GM10248 (cell line): ENCODE results near the gene XPNPEP1.
A peak's percentile ranks its signal among the peaks of the same experiment; 100 is the strongest.

ENCODE experiments used
- CTCF ChIA-PET: fragments of 300-600 bp; sonication (Branson Sonifier 250); formaldehyde crosslinking; extraction: SDS; loops from one replicate; lab custom pipeline; 2021; ENCODE audit warnings: antibody characterized with exemption; lab: Yijun Ruan, JAX
- POLR2A ChIA-PET: fragments of 350-650 bp; sonication (Branson Sonifier 250); formaldehyde crosslinking; extraction: SDS; loops from one replicate; lab custom pipeline; 2020; ENCODE audit warnings: antibody characterized with exemption; lab: Yijun Ruan, JAX
- DNase-seq: peaks from one replicate; pipeline ENCODE4 v3.0.0; 2012; ENCODE audit errors: extremely low spot score
- CTCF ChIP-seq: IDR thresholded peaks from 2 replicates; pipeline ENCODE4 v1.5.1; 2012; ENCODE audit warnings: mild to moderate bottlenecking, low read depth; ENCODE audit errors: extremely low read depth, missing control alignments, control extremely low read depth

XPNPEP1 gene

GRCh38 chr10:109853921-109854320, 69.4 kb downstream of the XPNPEP1 start:
- DNase-seq: no peak
- ChIA-PET POLR2A (no interaction called here), CTCF (interaction anchor here (0.9 to 2.0 kb wide), 4 partner anchors 9 to 30 kb away, joined by 3 to 8 read pairs (median 4); no protein-coding TSS in a partner anchor)
- TF ChIP-seq CTCF: no peak

GRCh38 chr10:109852475-109853037, 70.8 kb downstream of the XPNPEP1 start:
- ChIA-PET POLR2A (no interaction called here), CTCF (interaction anchor here (0.7 to 2.0 kb wide), 11 partner anchors 9 to 45 kb away, joined by 3 to 11 read pairs (median 5); no protein-coding TSS in a partner anchor)
- peak; percentile 75 for DNase-seq
- TF ChIP-seq CTCF: peak; percentile 96

GRCh38 chr10:109851616-109852474, 71.5 kb downstream of the XPNPEP1 start:
- no peak for TF ChIP-seq CTCF
- ChIA-PET CTCF (interaction anchor here (0.7 to 2.0 kb wide), 10 partner anchors 8 to 78 kb away, joined by 3 to 11 read pairs (median 5); no protein-coding TSS in a partner anchor), POLR2A (no interaction called here)
- no peak for DNase-seq

- ChIA-PET CTCF (no interaction called here), POLR2A (no interaction called here)
- no peak for DNase-seq
- TF ChIP-seq CTCF: no peak
Observed at GRCh38 chr10:109846832-109847231, 76.5 kb downstream of the XPNPEP1 start.

- no peak for DNase-seq
- ChIA-PET POLR2A (no interaction called here), CTCF (interaction anchor here (0.8 to 0.9 kb wide), 3 partner anchors 8 to 21 kb away, joined by 3 read pairs; no protein-coding TSS in a partner anchor)
- no peak for TF ChIP-seq CTCF
Observed at GRCh38 chr10:109845308-109845707, 78.0 kb downstream of the XPNPEP1 start.

- no peak for DNase-seq
- POLR2A ChIA-PET: no interaction called here
- TF ChIP-seq CTCF: no peak
- CTCF ChIA-PET: interaction anchor here (1.1 to 1.5 kb wide), 2 partner anchors 13 to 27 kb away, joined by 4 to 5 read pairs; no protein-coding TSS in a partner anchor
Observed at GRCh38 chr10:109838592-109839244, 84.6 kb downstream of the XPNPEP1 start.
